ENCODE data around the gene ZNF827.

The ZNF827 gene

GRCh38 chr4:145936997-145937901, 1.4 kb downstream of the ZNF827 start:
- H3K27me3 Mint-ChIP-seq: no peaks in the 10 kb centered on the region
- peaks cover 57% of the 10 kb centered on the region for H3K4me1 Mint-ChIP-seq (ENCODE audit: low read depth)
- H3K9me3 Mint-ChIP-seq (ENCODE audit: low read depth): no peaks in the 10 kb centered on the region
- peak overlapping the region; percentile 94 for H3K27ac Mint-ChIP-seq
- H3K36me3 Mint-ChIP-seq: peaks cover 2% of the 10 kb centered on the region
- peak overlapping the region; percentile 98 for H3K4me3 Mint-ChIP-seq

- Mint-ChIP-seq H3K27me3 (no peaks in the 10 kb centered on the region), H3K4me3 (peak overlapping the region; percentile 96), H3K27ac (peak overlapping the region; percentile 98), H3K4me1 (ENCODE audit: low read depth) (peaks cover 65% of the 10 kb centered on the region), H3K9me3 (ENCODE audit: low read depth) (no peaks in the 10 kb centered on the region), H3K36me3 (peaks cover 2% of the 10 kb centered on the region)
Measured at GRCh38 chr4:145936142-145936996, 2.3 kb downstream of the ZNF827 start.

- peaks cover 67% of the 10 kb centered on the region for H3K4me1 Mint-ChIP-seq (ENCODE audit: low read depth)
Measured at GRCh38 chr4:145935253-145936141, 3.1 kb downstream of the ZNF827 start.

DNA sequence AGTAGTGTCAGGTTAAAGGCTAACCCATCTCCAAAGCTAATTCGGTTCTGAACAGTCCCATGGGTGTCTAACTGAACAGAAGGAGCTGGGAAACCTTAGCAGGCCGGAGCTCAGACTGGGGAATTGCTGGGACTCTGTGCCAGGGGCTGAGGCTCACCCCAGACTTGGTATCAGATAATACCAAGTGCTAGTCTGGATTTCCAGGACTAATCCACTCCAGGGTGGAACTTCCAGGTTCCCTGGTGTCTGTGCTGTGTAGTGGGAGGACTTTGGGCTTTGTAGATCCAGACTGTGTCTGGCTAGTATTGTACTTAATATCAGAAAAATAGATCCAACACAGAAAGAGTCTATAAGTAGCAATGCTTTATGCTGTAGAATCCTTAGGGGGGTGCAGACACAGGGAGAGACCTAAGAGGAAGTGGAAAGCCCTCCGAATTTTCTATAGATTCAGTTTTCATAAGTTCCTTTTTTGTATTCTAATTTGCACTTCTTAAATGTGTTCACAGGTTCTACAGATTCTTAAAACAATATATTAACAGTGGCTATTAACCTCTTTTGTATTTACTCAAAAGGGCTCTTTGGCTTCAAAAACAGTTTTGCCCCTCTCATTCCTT, 4.1 kb downstream of the ZNF827 start:
- H3K9me3 Mint-ChIP-seq (ENCODE audit: low read depth): no peaks in the 10 kb centered on the region
- H3K27me3 Mint-ChIP-seq: no peaks in the 10 kb centered on the region
- H3K27ac Mint-ChIP-seq: peak overlapping the region; percentile 98
- peaks cover 2% of the 10 kb centered on the region for H3K36me3 Mint-ChIP-seq
- H3K4me3 Mint-ChIP-seq: peak overlapping the region; percentile 96
- peaks cover 66% of the 10 kb centered on the region for H3K4me1 Mint-ChIP-seq (ENCODE audit: low read depth)

More at GRCh38 chr4:145935253-145936141, 3.1 kb downstream of the ZNF827 start:
- H3K9me3 Mint-ChIP-seq (ENCODE audit: low read depth): no peaks in the 10 kb centered on the region
- no peaks in the 10 kb centered on the region for H3K27me3 Mint-ChIP-seq
- H3K36me3 Mint-ChIP-seq: peaks cover 2% of the 10 kb centered on the region
- peak overlapping the region; percentile 98 for H3K27ac Mint-ChIP-seq
- H3K4me3 Mint-ChIP-seq: peak overlapping the region; percentile 96

- H3K36me3 Mint-ChIP-seq: peaks cover 2% of the 10 kb centered on the region
- H3K4me1 Mint-ChIP-seq (ENCODE audit: low read depth): peaks cover 62% of the 10 kb centered on the region
- no peaks in the 10 kb centered on the region for H3K9me3 Mint-ChIP-seq (ENCODE audit: low read depth)
- no peak overlapping the region for H3K4me3 Mint-ChIP-seq
- H3K27ac Mint-ChIP-seq: no peak overlapping the region
- H3K27me3 Mint-ChIP-seq: no peaks in the 10 kb centered on the region
Measured at GRCh38 chr4:145933134-145933533, 5.5 kb downstream of the ZNF827 start.

- H3K9me3 Mint-ChIP-seq (ENCODE audit: low read depth): no peaks in the 10 kb centered on the region
- no peak overlapping the region for H3K27ac Mint-ChIP-seq
- peaks cover 73% of the 10 kb centered on the region for H3K4me1 Mint-ChIP-seq (ENCODE audit: low read depth)
- no peaks in the 10 kb centered on the region for H3K27me3 Mint-ChIP-seq
- peaks cover 2% of the 10 kb centered on the region for H3K36me3 Mint-ChIP-seq
- no peak overlapping the region for H3K4me3 Mint-ChIP-seq
Measured at GRCh38 chr4:145931403-145931802, 7.2 kb downstream of the ZNF827 start.

GRCh38 chr4:145930592-145930991, 8.0 kb downstream of the ZNF827 start:
- H3K27me3 Mint-ChIP-seq: no peaks in the 10 kb centered on the region
- no peaks in the 10 kb centered on the region for H3K9me3 Mint-ChIP-seq (ENCODE audit: low read depth)
- H3K4me1 Mint-ChIP-seq (ENCODE audit: low read depth): peaks cover 70% of the 10 kb centered on the region
- H3K27ac Mint-ChIP-seq: peak overlapping the region; percentile 77
- peaks cover 7% of the 10 kb centered on the region for H3K36me3 Mint-ChIP-seq
- H3K4me3 Mint-ChIP-seq: no peak overlapping the region

DNA sequence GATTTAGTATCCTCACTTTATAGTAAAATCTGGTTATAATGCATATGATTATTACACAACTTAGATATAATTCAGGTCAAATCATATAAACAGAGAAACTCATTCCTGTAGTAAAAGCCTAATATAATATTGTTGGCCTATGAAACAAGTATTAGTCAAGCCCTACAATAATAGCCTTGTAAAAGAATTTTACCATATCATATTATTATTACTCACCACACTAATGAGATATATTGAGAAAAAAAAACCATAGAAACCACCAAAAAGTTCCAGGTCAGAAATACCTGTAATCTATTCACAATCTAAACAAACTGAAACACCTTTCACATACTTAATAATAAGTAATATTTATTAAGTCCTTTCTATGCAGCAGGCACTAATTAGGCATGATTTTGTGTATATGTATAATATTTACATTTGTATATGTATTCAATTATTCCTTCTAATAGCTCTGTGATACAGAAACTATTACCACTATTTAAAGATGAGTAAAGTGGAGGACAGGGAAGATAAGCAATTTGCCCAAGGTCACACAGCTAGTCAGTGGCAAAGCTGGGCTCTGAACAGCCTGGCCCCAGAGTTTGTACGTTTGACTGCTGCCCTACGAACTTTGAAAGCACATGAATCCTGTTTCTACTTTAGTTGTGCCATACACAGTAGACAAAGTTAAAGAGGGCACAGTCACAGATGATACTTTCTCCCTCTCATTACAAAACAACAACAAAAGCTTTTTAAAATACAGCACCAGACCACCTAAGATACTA, 9.0 kb downstream of the ZNF827 start:
- Mint-ChIP-seq H3K36me3 (peaks cover 14% of the 10 kb centered on the region), H3K9me3 (ENCODE audit: low read depth) (peaks cover 4% of the 10 kb centered on the region), H3K4me1 (ENCODE audit: low read depth) (peaks cover 63% of the 10 kb centered on the region), H3K4me3 (no peak overlapping the region), H3K27ac (peak overlapping the region; percentile 77), H3K27me3 (no peaks in the 10 kb centered on the region)

DNA sequence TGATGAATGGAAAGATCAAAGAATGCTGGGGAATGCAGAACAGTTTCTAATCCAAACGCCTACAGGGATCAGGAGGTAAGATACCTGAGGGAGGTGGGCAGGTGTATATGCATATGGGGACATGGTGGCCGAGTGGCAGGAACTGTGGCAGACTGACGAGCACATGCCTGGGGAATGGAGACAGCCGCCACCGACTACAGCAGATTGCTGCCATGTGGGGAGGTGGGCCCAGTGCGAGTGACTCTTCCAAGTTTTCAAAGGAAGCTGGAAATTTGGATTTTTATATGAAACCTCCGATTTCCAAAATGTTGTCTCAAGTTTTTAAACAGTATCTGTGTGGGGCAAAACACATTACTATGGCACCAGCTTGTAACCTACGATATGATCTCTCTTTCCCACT, 9.9 kb downstream of the ZNF827 start:
- H3K4me1 Mint-ChIP-seq (ENCODE audit: low read depth): peaks cover 59% of the 10 kb centered on the region
- no peak overlapping the region for H3K4me3 Mint-ChIP-seq
- no peaks in the 10 kb centered on the region for H3K27me3 Mint-ChIP-seq
- no peak overlapping the region for H3K27ac Mint-ChIP-seq
- H3K9me3 Mint-ChIP-seq (ENCODE audit: low read depth): peaks cover 4% of the 10 kb centered on the region
- H3K36me3 Mint-ChIP-seq: peaks cover 14% of the 10 kb centered on the region

GRCh38 chr4:145927030-145927429, 11.6 kb downstream of the ZNF827 start:
- H3K4me3 Mint-ChIP-seq: no peak overlapping the region
- no peaks in the 10 kb centered on the region for H3K27me3 Mint-ChIP-seq
- peaks cover 57% of the 10 kb centered on the region for H3K4me1 Mint-ChIP-seq (ENCODE audit: low read depth)
- peaks cover 14% of the 10 kb centered on the region for H3K36me3 Mint-ChIP-seq
- H3K9me3 Mint-ChIP-seq (ENCODE audit: low read depth): peaks cover 4% of the 10 kb centered on the region
- H3K27ac Mint-ChIP-seq: no peak overlapping the region

- Mint-ChIP-seq H3K36me3 (peaks cover 18% of the 10 kb centered on the region), H3K9me3 (ENCODE audit: low read depth) (peaks cover 4% of the 10 kb centered on the region), H3K27ac (peak overlapping the region; percentile 35), H3K27me3 (no peaks in the 10 kb centered on the region), H3K4me3 (no peak overlapping the region), H3K4me1 (ENCODE audit: low read depth) (peaks cover 51% of the 10 kb centered on the region)
Measured at GRCh38 chr4:145921231-145921630, 17.4 kb downstream of the ZNF827 start.

- peaks cover 4% of the 10 kb centered on the region for H3K9me3 Mint-ChIP-seq (ENCODE audit: low read depth)
- peaks cover 16% of the 10 kb centered on the region for H3K36me3 Mint-ChIP-seq
- H3K27ac Mint-ChIP-seq: no peak overlapping the region
- H3K4me3 Mint-ChIP-seq: no peak overlapping the region
- peaks cover 59% of the 10 kb centered on the region for H3K4me1 Mint-ChIP-seq (ENCODE audit: low read depth)
- no peaks in the 10 kb centered on the region for H3K27me3 Mint-ChIP-seq
Measured at GRCh38 chr4:145920205-145920604, 18.4 kb downstream of the ZNF827 start.

- H3K4me1 Mint-ChIP-seq (ENCODE audit: low read depth): peaks cover 65% of the 10 kb centered on the region
- H3K9me3 Mint-ChIP-seq (ENCODE audit: low read depth): no peaks in the 10 kb centered on the region
- H3K27ac Mint-ChIP-seq: peak overlapping the region; percentile 2
- peaks cover 6% of the 10 kb centered on the region for H3K36me3 Mint-ChIP-seq
- H3K27me3 Mint-ChIP-seq: no peaks in the 10 kb centered on the region
- no peak overlapping the region for H3K4me3 Mint-ChIP-seq
Measured at GRCh38 chr4:145912376-145912775, 26.2 kb downstream of the ZNF827 start.

Measured in activated naive CD8-positive, alpha-beta T cell (primary cell).